Measurements from ENCODE around the gene CACNG4. TPM values are rescaled to one million over a fixed set of nuclear protein-coding genes. Genes with fewer than 3 reads are reported as not detected.

Gene CACNG4
- total RNA-seq, 1 donor from 2014 or later = not detected

- TF ChIP-seq CTCF (IDR thresholded peaks at IDR 0.05; ENCODE audit: insufficient read depth, low read length, severe bottlenecking) = no peak
- FAIRE-seq (no peak), DNase-seq (ENCODE audit: low read depth) (no peak)
- Histone ChIP-seq H3K36me3 (ENCODE audit: control insufficient read depth, insufficient read depth, low read length) (no peaks in the 10 kb centered on the region), H3K4me3 (ENCODE audit: low read depth, low read length) (no peak overlapping the region), H3K27me3 (ENCODE audit: control insufficient read depth, insufficient read depth, low read length) (peaks cover 4% of the 10 kb centered on the region)
Measured at GRCh38 chr17:66980896-66981295, 16.4 kb downstream of the CACNG4 start.

GRCh38 chr17:66981983-66982508 is 17.5 kb downstream of the CACNG4 start:
- FAIRE-seq (no peak), DNase-seq (ENCODE audit: low read depth) (no peak)
- Histone ChIP-seq H3K36me3 (ENCODE audit: control insufficient read depth, insufficient read depth, low read length) (no peaks in the 10 kb centered on the region), H3K4me3 (ENCODE audit: low read depth, low read length) (no peak overlapping the region), H3K27me3 (ENCODE audit: control insufficient read depth, insufficient read depth, low read length) (peaks cover 1% of the 10 kb centered on the region)
- TF ChIP-seq CTCF (IDR thresholded peaks at IDR 0.05; ENCODE audit: insufficient read depth, low read length, severe bottlenecking) = no peak

GRCh38 chr17:66983414-66984021 is 19.0 kb downstream of the CACNG4 start:
- DNase-seq (ENCODE audit: low read depth) = no peak
- no peak overlapping the region for H3K4me3 ChIP-seq (ENCODE audit: low read depth, low read length)
- no peaks in the 10 kb centered on the region for H3K36me3 ChIP-seq (ENCODE audit: control insufficient read depth, insufficient read depth, low read length)
- TF ChIP-seq CTCF (IDR thresholded peaks at IDR 0.05; ENCODE audit: insufficient read depth, low read length, severe bottlenecking) = no peak
- FAIRE-seq = no peak
- H3K27me3 ChIP-seq (ENCODE audit: control insufficient read depth, insufficient read depth, low read length) = peaks cover 1% of the 10 kb centered on the region

- peaks cover 1% of the 10 kb centered on the region for H3K27me3 ChIP-seq (ENCODE audit: control insufficient read depth, insufficient read depth, low read length)
- FAIRE-seq (no peak), DNase-seq (ENCODE audit: low read depth) (no peak)
- H3K36me3 ChIP-seq (ENCODE audit: control insufficient read depth, insufficient read depth, low read length) = no peaks in the 10 kb centered on the region
- no peak for TF ChIP-seq CTCF (IDR thresholded peaks at IDR 0.05; ENCODE audit: insufficient read depth, low read length, severe bottlenecking)
- H3K4me3 ChIP-seq (ENCODE audit: low read depth, low read length) = no peak overlapping the region
Measured at GRCh38 chr17:66984730-66985129, 20.2 kb downstream of the CACNG4 start.

- H3K27me3 ChIP-seq (ENCODE audit: control insufficient read depth, insufficient read depth, low read length) = peaks cover 1% of the 10 kb centered on the region
- H3K4me3 ChIP-seq (ENCODE audit: low read depth, low read length) = no peak overlapping the region
- peak; percentile 36 for FAIRE-seq
- TF ChIP-seq CTCF (IDR thresholded peaks at IDR 0.05; ENCODE audit: insufficient read depth, low read length, severe bottlenecking) = no peak
- no peaks in the 10 kb centered on the region for H3K36me3 ChIP-seq (ENCODE audit: control insufficient read depth, insufficient read depth, low read length)
- DNase-seq (ENCODE audit: low read depth) = no peak
Measured at GRCh38 chr17:66985338-66986237, 21.1 kb downstream of the CACNG4 start.
